GM12872 (cell line): ENCODE results near the gene RTN4RL2.

Source experiments
- CTCF ChIP-seq: IDR thresholded peaks from 3 replicates; pipeline ENCODE4 v1.5.1; 2011; ENCODE audit warnings: low read depth, mild to moderate bottlenecking, low read length, moderate library complexity; ENCODE audit not compliant: insufficient read depth

The RTN4RL2 gene

GRCh38 chr11:57501953-57502352 is 41.6 kb downstream of the RTN4RL2 start:
- TF ChIP-seq CTCF: no peak

DNA sequence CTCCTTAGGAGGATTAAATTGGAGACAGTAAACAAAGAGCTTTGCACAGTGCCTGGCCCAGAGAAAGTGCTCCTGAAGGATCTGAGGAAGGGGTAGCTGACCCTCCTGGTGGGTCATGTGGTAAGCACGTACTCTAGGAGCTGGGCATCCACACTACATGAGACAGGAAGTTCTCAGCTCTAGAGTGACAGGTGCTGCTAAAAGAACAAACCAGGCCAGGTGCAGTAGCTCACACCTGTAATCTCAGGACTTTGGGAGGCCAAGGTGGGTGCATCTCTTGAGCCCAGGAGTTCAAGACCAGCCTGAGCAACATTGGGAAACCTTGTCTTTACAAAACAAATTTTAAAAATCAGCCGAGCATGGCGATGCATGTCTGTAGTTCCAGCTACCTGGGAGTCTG is 42.0 kb downstream of the RTN4RL2 start:
- TF ChIP-seq CTCF: no peak

- no peak for TF ChIP-seq CTCF
Observed at GRCh38 chr11:57502870-57503269, 42.5 kb downstream of the RTN4RL2 start.

DNA sequence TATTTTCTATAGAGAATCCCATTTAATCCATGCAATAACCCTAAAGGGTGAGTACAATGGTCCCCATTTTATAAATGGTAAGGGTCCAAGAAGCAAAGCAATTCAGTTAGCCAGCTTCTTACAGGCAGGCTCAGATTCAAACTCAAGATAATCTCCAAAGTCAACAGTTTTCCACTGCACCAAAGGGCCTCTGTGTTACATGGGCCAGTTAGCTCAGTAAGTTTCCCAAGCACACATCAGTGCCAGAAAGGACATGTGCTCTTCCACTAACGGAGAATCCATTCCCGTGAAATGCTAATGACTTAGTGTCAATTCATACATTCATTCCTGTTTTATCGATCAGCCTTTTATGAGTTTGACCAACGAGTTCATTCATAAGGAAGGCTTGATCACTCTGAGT is 44.2 kb downstream of the RTN4RL2 start:
- TF ChIP-seq CTCF: no peak

DNA sequence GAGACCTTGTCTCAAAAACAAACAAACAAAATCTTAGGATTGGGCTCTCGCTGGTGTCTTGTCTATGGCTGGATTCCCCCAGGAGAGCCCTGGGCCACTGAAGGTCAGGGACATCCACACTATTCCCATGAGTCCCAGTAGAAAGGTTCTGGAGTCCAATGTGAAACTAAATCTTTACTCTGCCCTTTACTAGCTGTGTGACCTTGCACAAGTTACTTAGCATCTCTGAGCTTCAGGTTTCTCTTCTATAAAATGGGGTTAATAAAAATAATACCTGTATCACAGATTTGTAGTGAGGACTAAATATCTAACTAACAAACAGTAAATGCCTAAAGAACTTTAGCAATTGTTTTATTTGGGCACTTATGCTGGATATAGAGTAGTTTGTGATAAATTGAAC is 46.2 kb downstream of the RTN4RL2 start:
- no peak for TF ChIP-seq CTCF

DNA sequence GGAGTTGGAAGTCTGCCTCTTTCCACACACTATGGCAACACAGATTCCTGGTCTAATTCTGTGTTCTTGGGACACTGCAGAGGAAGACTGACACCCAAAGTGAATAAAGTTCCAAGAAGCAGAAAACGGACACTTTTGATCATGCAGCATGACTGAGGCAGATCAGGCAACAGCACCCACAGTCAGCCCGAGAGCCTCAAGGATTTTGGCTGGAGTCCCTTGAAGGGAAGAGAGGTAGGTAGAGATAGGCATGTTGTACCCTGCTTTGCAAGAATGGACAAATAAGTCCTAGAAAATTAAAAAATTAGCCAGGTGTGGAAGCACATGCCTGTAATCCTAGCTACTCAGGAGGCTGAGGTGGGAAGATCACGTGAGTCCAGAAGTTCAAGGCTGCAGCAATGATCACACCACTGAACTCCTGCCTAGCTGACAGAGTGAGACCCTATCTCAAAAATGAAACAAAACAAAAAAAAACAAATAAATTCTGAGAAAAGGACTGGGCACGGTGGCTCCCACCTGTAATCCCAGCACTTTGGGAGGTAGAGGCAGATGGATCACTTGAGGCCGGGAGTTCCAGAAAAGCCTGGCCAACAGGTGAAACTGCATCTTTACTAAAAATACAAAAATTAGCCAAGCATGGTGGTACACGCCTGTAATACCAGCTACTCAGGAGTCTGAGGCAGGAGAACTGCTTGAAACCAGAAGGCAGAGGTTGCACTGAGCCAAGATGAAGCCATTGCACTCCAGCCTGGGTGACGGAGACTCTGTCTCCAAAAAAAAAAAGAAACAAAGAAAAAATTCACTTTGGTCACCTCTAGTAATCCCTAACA is 48.2 kb downstream of the RTN4RL2 start:
- TF ChIP-seq CTCF: no peak

- no peak for TF ChIP-seq CTCF
Observed at GRCh38 chr11:57511741-57512430, 51.6 kb downstream of the RTN4RL2 start.
